ENCODE results near the gene PANK3. TPM values are rescaled to one million over a fixed set of nuclear protein-coding genes. Genes with fewer than 3 reads are reported as not detected.
"Not testable (repeated sequence)": the region's sequence is repeated elsewhere in the genome, so short reads cannot be mapped to it uniquely, and the experiment has no call there.

The PANK3 gene
- total RNA-seq, 1 donor from 2014 or later = 91.8 TPM

DNA sequence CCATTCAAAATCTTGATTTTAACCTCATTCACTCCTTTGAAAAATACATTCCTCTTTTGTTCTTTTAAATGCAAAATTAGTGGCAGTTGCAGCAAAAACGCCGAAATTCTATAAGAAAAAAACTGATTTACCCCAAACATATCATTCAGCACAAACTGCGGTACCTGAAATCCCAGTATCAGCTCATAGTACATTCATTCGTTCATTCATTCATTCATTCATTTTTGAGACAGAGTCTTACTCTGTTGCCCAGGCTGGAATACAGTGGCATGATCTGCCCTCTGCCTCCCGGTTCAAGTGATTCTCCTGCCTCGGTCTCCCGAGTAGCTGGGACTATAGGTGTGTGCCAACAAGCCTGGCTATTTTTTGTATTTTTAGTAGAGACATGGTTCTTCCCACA lies 29.6 kb downstream of the PANK3 start:
- TF ChIP-seq, protein P1, sequence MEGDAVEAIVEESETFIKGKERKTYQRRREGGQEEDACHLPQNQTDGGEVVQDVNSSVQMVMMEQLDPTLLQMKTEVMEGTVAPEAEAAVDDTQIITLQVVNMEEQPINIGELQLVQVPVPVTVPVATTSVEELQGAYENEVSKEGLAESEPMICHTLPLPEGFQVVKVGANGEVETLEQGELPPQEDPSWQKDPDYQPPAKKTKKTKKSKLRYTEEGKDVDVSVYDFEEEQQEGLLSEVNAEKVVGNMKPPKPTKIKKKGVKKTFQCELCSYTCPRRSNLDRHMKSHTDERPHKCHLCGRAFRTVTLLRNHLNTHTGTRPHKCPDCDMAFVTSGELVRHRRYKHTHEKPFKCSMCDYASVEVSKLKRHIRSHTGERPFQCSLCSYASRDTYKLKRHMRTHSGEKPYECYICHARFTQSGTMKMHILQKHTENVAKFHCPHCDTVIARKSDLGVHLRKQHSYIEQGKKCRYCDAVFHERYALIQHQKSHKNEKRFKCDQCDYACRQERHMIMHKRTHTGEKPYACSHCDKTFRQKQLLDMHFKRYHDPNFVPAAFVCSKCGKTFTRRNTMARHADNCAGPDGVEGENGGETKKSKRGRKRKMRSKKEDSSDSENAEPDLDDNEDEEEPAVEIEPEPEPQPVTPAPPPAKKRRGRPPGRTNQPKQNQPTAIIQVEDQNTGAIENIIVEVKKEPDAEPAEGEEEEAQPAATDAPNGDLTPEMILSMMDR (conservative IDR thresholded peaks at IDR 0.05) = no peak
- Mint-ChIP-seq H3K4me1 (ENCODE audit: unreplicated experiment) (no peaks in the 10 kb centered on the region), H3K27me3 (no peaks in the 10 kb centered on the region), H3K9me3 (no peaks in the 10 kb centered on the region), H3K27ac (no peak overlapping the region), H3K4me3 (no peak overlapping the region), H3K36me3 (peaks cover 41% of the 10 kb centered on the region)
- DNase-seq (ENCODE audit: extremely low spot score, unreplicated experiment) = no peak

- Mint-ChIP-seq H3K4me1 (ENCODE audit: unreplicated experiment) (peaks cover 5% of the 10 kb centered on the region), H3K4me3 (no peak overlapping the region), H3K27ac (no peak overlapping the region), H3K36me3 (no peaks in the 10 kb centered on the region), H3K27me3 (peaks cover 11% of the 10 kb centered on the region), H3K9me3 (no peaks in the 10 kb centered on the region)
- DNase-seq (ENCODE audit: extremely low spot score, unreplicated experiment) = no peak
- TF ChIP-seq, protein P1 (conservative IDR thresholded peaks at IDR 0.05) = no peak
Measured at GRCh38 chr5:168537176-168537575, 42.0 kb downstream of the PANK3 start.

GRCh38 chr5:168534351-168534750 lies 44.8 kb downstream of the PANK3 start:
- H3K4me1 Mint-ChIP-seq (ENCODE audit: unreplicated experiment); H3K9me3 Mint-ChIP-seq; H3K27ac Mint-ChIP-seq; H3K36me3 Mint-ChIP-seq; H3K4me3 Mint-ChIP-seq; DNase-seq (ENCODE audit: extremely low spot score, unreplicated experiment): not testable (repeated sequence)
- H3K27me3 Mint-ChIP-seq = peaks cover 29% of the 10 kb centered on the region

DNA sequence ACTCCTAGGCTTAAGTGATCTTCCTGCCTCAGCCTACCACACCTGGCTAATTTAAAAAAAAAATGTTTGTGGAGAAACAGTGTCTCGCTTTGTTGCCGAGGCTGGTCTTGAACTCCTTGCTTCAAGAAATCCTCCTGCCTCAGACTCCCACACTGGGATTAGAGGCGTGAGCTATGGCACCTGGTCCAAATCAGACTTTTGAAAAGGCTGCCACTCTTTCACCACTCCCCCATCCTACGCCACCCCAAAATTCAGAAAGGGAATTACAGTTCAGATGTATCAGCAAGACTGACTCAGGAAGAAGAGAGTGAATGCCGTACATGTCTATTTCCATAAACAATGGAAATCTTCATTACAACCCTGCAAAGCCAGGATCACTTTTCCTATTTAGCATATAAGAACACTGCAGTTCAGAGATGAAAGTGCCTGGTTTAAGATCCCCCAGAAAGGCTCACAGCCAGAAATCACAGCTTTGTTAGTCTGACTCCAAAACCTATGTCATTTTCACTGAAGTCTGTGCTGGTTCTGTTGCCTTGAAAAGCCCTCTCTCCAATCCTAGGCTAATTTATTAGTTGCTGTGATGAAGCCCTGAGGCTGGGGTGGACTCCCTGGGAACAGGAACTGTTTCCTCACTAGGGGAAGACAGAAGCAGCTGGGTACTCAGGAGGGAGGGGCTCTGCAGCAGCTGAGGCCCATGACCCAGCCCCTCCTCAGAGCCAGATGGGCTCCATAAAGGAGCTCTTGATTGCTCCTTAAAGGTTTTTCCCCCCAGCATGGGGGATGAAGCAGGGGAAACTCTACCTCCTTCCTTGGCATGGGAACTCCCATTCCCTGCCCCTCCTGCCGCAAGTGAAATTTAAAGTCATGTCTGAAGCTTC lies 46.9 kb downstream of the PANK3 start:
- Mint-ChIP-seq H3K27ac (no peak overlapping the region), H3K4me3 (no peak overlapping the region), H3K9me3 (no peaks in the 10 kb centered on the region), H3K36me3 (no peaks in the 10 kb centered on the region), H3K27me3 (peaks cover 40% of the 10 kb centered on the region), H3K4me1 (ENCODE audit: unreplicated experiment) (peaks cover 10% of the 10 kb centered on the region)
- TF ChIP-seq, protein P1 (conservative IDR thresholded peaks at IDR 0.05) = no peak
- DNase-seq (ENCODE audit: extremely low spot score, unreplicated experiment) = no peak

GRCh38 chr5:168531191-168531590 lies 48.0 kb downstream of the PANK3 start:
- peaks cover 10% of the 10 kb centered on the region for H3K4me1 Mint-ChIP-seq (ENCODE audit: unreplicated experiment)
- TF ChIP-seq, protein P1 (conservative IDR thresholded peaks at IDR 0.05) = no peak
- peaks cover 40% of the 10 kb centered on the region for H3K27me3 Mint-ChIP-seq
- H3K9me3 Mint-ChIP-seq = no peaks in the 10 kb centered on the region
- H3K36me3 Mint-ChIP-seq = no peaks in the 10 kb centered on the region
- DNase-seq (ENCODE audit: extremely low spot score, unreplicated experiment) = no peak
- no peak overlapping the region for H3K4me3 Mint-ChIP-seq
- H3K27ac Mint-ChIP-seq = no peak overlapping the region

DNA sequence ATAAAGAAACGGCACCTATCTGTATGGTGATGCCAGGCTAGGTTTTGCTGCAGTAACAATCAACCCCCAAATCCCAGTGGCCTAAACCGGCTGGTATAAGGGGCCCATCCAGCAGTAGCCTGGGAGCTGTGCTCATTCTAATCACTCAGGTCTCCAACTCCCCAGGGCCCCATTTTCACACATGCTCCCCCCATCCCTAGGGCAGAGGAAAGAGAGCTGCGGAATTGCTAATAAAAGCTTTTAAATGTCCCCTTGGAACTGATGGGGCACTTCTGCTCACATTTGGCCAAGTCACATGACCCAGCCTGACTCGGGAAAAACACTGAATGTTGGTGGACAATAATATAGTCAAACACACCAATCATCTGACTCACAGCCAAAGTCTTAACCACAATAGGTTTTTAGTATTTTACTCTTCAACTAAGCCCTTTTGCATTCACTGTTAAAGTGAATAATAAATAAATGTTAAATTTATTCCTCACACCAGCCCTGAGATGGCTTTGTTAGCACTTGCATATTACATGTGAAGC lies 48.5 kb downstream of the PANK3 start:
- DNase-seq (ENCODE audit: extremely low spot score, unreplicated experiment) = no peak
- Mint-ChIP-seq H3K27me3 (peaks cover 40% of the 10 kb centered on the region), H3K27ac (no peak overlapping the region), H3K36me3 (no peaks in the 10 kb centered on the region), H3K4me1 (ENCODE audit: unreplicated experiment) (peaks cover 10% of the 10 kb centered on the region), H3K4me3 (peak overlapping the region; percentile 83), H3K9me3 (no peaks in the 10 kb centered on the region)
- TF ChIP-seq, protein P1 (conservative IDR thresholded peaks at IDR 0.05) = no peak

Data from type B pancreatic cell (in vitro differentiated cells).